Measurements from ENCODE around the gene GDI2. TPM values are rescaled to one million over a fixed set of nuclear protein-coding genes. Genes with fewer than 3 reads are reported as not detected.

Gene GDI2
- total and polyA plus RNA-seq, 11 donors = 20.0 to 167 (median 117) TPM

GRCh38 chr10:5776881-5777197 is 36.4 kb downstream of the GDI2 start:
- H3K9me3 ChIP-seq = no peaks in the 10 kb centered on the region
- peaks cover 0 to 80% (median 27%) of the 10 kb centered on the region in 9 donors for H3K36me3 ChIP-seq
- TF ChIP-seq POLR2A (IDR thresholded peaks at IDR 0.05) = no peak
- TF ChIP-seq, protein P1, sequence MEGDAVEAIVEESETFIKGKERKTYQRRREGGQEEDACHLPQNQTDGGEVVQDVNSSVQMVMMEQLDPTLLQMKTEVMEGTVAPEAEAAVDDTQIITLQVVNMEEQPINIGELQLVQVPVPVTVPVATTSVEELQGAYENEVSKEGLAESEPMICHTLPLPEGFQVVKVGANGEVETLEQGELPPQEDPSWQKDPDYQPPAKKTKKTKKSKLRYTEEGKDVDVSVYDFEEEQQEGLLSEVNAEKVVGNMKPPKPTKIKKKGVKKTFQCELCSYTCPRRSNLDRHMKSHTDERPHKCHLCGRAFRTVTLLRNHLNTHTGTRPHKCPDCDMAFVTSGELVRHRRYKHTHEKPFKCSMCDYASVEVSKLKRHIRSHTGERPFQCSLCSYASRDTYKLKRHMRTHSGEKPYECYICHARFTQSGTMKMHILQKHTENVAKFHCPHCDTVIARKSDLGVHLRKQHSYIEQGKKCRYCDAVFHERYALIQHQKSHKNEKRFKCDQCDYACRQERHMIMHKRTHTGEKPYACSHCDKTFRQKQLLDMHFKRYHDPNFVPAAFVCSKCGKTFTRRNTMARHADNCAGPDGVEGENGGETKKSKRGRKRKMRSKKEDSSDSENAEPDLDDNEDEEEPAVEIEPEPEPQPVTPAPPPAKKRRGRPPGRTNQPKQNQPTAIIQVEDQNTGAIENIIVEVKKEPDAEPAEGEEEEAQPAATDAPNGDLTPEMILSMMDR (IDR thresholded peaks at IDR 0.05) = no peak
- peaks cover 0 to 31% (median 24%) of the 10 kb centered on the region in 12 donors for H3K4me1 ChIP-seq
- peak in 1 of 4 donors; percentile 37 for ATAC-seq
- no peaks in the 10 kb centered on the region for H3K27me3 ChIP-seq
- DNase-seq = no peak
- WGBS, 4 donors = 42 to 54% (median 50%) methylated on average over 3 of the region's 3 CpGs
- H3K4me3 ChIP-seq = no peak overlapping the region
- intact Hi-C loops (cut with DNase I) = no loop called here
- peak overlapping the region in 11 of 12 donors; percentile 3 to 66 (median 38) for H3K27ac ChIP-seq

DNA sequence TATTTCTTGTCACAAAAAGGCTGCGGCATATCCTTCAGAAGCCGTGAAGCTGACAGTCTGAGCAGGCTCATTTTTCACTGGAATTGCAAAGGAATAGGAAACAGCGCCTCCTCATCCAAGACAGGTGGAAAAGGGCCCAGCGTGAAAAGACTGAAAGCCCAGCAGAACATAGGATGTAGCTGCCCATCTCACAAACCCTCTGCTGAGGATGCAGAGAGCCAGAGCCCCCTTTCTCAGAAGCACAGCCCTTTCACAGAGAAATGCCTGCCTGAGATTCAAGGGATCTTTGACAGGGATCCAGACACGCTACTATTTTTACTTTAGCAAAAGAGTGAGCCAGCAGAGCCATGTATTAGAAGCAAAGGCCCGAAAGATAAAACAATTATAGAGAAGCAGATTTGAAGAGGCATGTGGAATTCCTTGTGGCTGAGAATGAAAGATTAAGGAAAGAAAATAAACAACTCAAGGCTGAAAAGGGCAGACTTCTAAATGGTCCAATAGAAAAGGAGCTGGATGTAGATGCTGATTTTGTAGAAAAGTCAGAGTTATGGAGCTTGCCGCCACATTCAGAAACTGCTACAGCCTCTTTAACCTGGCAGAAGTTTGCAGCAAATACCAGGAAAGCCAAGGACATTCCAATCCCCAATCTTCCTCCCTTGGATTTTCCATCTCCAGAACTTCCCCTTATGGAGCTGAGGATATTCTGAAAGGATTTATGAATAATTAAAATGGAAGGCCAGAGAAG is 36.9 kb downstream of the GDI2 start:
- Histone ChIP-seq H3K27me3 (no peaks in the 10 kb centered on the region), H3K4me3 (no peak overlapping the region), H3K27ac (peak overlapping the region in 10 of 12 donors; percentile 3 to 66 (median 38)), H3K9me3 (no peaks in the 10 kb centered on the region), H3K36me3 (peaks cover 0 to 82% (median 28%) of the 10 kb centered on the region in 9 donors), H3K4me1 (peaks cover 0 to 31% (median 24%) of the 10 kb centered on the region in 12 donors)
- ATAC-seq (peak in 3 of 4 donors; percentile 26 to 44 (median 38)), DNase-seq (no peak)
- 54 to 68% (median 67%) methylated on average over 7 of the region's 7 CpGs for WGBS, 4 donors
- no peak for TF ChIP-seq POLR2A (IDR thresholded peaks at IDR 0.05)
- TF ChIP-seq, protein P1 (IDR thresholded peaks at IDR 0.05) = peak in 1 of 12 donors; percentile 3
- intact Hi-C loops (cut with DNase I) = no loop called here

GRCh38 chr10:5775685-5776084 is 37.5 kb downstream of the GDI2 start:
- no peak overlapping the region for H3K4me3 ChIP-seq
- WGBS, 4 donors = 79 to 89% (median 83%) methylated on average over 16 of the region's 16 CpGs
- TF ChIP-seq, protein P1 (IDR thresholded peaks at IDR 0.05) = no peak
- TF ChIP-seq POLR2A (IDR thresholded peaks at IDR 0.05) = no peak
- peak overlapping the region in 8 of 12 donors; percentile 2 to 66 (median 39) for H3K27ac ChIP-seq
- peak in 3 of 4 donors; percentile 51 to 59 (median 54) for ATAC-seq
- H3K27me3 ChIP-seq = no peaks in the 10 kb centered on the region
- H3K36me3 ChIP-seq = peaks cover 0 to 80% (median 30%) of the 10 kb centered on the region in 9 donors
- no peaks in the 10 kb centered on the region for H3K9me3 ChIP-seq
- intact Hi-C loops (cut with DNase I) = no loop called here
- DNase-seq = peak in 3 of 5 donors; percentile 26 to 41 (median 38)
- H3K4me1 ChIP-seq = peaks cover 0 to 31% (median 24%) of the 10 kb centered on the region in 12 donors

DNA sequence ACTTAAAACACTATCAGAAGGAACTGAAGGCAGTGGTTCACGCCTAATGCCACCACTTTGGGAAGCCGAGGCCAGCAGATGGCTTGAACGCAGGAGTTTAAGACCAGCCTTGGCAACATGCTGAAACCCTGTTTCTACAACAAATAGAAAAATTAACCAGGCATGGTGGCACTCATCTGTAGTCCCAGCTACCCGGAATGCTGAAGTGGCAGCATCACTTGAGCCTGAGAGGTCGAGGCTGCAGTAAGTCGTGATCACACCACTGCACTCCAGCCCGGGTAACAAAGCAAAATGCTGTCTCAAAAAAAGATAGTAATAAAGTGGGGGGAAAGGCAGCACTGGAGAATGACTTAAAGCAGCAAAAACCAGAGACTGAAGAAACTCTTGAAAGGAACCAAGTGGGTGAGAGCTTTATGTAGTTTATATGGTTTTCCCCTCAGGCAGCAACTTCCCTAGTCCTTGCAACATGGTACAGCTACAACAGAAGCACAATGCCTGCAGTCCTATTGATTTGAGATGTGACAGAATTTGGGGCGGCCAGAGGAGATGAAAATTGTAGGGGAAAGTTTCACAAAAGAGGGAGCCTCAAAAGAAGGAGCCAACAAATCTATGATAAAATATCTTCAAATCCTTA is 38.1 kb downstream of the GDI2 start:
- Histone ChIP-seq H3K4me1 (peaks cover 0 to 31% (median 24%) of the 10 kb centered on the region in 12 donors), H3K27ac (peak overlapping the region in 2 of 12 donors; percentile 2 to 39), H3K4me3 (no peak overlapping the region), H3K9me3 (no peaks in the 10 kb centered on the region), H3K36me3 (peaks cover 0 to 79% (median 34%) of the 10 kb centered on the region in 9 donors), H3K27me3 (no peaks in the 10 kb centered on the region)
- DNase-seq (no peak), ATAC-seq (no peak)
- 84 to 91% (median 87%) methylated on average over 8 of the region's 8 CpGs for WGBS, 4 donors
- no peak for TF ChIP-seq POLR2A (IDR thresholded peaks at IDR 0.05)
- TF ChIP-seq, protein P1 (IDR thresholded peaks at IDR 0.05) = no peak
- intact Hi-C loops (cut with DNase I) = no loop called here
